ENCODE results near the gene ARHGEF25.

Gene ARHGEF25

DNA sequence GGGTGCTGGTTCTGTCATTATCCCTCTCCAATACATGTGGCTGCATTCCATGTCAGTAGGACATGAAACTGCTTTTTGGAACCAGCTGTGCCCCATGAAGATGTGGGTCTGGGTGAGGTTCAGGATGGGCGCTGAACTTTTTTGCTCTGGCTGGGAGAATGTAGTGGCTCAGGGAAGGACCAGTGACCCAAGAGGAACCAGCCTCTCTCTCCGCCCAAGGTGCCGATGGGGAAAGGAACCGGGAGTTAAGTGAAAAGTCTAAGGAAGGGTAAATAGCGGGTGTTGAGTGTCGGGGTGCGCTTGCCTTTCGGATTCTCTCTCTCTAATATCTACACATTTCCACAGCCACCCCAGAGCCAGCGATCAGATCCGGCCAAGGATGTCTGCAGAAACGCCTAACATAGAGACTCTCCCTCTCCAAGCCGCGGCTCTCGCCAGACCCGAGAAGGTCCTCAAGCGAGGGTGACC is 7.8 kb downstream of the ARHGEF25 start:
- no peak for DNase-seq (ENCODE audit: extremely low read depth, low read depth)
- H3K4me3 ChIP-seq (replicated peaks; ENCODE audit: low read depth, low read length) = no peak overlapping the region
- TF ChIP-seq, protein P1, sequence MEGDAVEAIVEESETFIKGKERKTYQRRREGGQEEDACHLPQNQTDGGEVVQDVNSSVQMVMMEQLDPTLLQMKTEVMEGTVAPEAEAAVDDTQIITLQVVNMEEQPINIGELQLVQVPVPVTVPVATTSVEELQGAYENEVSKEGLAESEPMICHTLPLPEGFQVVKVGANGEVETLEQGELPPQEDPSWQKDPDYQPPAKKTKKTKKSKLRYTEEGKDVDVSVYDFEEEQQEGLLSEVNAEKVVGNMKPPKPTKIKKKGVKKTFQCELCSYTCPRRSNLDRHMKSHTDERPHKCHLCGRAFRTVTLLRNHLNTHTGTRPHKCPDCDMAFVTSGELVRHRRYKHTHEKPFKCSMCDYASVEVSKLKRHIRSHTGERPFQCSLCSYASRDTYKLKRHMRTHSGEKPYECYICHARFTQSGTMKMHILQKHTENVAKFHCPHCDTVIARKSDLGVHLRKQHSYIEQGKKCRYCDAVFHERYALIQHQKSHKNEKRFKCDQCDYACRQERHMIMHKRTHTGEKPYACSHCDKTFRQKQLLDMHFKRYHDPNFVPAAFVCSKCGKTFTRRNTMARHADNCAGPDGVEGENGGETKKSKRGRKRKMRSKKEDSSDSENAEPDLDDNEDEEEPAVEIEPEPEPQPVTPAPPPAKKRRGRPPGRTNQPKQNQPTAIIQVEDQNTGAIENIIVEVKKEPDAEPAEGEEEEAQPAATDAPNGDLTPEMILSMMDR (IDR thresholded peaks at IDR 0.05; ENCODE audit: low read depth, low read length, missing control alignments) = no peak

DNA sequence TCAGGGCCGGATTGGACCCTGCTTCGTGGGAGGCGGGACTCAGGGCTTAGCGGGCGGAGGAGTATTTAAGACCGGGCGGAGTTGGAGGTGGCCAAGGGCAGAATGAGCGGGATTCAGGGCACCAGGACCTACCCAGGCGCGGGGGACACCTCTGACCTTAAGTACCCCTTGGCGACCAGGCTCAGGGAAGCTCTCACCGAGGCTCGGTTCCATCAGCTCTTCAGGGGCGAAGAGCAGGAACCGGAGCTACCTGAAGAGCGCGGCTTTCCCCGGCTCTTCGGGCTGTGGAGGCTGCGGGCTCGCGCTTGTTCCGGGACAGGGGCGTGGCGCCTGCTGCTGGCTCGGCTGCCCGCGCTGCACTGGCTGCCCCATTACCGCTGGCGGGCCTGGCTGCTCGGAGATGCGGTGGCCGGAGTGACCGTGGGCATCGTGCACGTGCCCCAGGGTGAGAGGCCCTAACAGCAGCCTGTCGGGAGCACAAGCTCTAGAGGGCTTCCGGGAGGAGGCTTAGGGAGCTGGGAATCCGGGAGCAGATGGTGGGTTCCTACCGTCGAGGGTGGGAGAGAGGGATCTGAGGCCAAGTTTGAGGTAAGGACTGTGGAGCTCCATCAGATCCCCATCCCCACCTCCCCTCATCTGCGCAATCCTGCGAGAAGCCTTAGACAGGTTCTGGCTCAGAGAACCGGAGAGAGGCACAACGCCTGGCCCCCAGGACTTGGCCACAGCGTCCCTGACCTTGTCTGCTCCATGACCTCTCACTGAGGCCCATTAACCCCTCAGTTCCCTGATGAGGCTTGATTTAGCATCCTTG is 8.4 kb downstream of the ARHGEF25 start:
- H3K4me3 ChIP-seq (replicated peaks; ENCODE audit: low read depth, low read length) = no peak overlapping the region
- no peak for DNase-seq (ENCODE audit: extremely low read depth, low read depth)
- TF ChIP-seq, protein P1 (IDR thresholded peaks at IDR 0.05; ENCODE audit: low read depth, low read length, missing control alignments) = no peak

DNA sequence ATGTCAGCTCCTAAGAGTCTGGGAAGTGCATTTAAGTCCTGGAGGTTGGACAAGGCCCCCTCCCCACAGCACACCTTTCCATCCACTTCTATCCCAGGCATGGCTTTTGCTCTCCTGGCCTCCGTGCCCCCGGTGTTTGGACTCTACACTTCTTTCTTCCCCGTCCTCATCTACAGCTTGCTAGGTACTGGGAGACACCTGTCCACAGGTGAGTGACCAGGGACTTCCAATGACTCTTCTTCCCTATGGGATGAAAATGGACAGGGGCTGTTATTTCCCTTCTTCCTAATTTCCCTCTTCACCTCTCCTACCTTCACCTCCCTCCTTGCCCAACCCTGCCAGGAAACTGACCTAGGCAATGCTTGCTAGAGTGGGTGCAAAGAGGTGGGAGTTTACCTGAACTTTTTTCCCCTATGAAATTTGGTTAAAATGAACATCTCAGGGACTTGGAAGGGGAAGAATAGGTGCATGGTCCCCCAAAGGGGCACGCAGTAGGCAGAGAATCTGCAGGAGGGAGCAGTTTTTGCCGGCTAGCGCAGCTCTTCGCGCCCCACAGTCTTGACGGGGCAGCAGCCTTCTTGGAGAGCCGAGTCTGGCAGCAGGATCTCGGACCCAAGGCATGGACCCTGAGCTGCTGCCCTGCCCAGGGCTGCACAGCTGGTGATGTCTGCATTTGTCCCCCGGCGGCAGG is 9.2 kb downstream of the ARHGEF25 start:
- no peak overlapping the region for H3K4me3 ChIP-seq (replicated peaks; ENCODE audit: low read depth, low read length)
- DNase-seq (ENCODE audit: extremely low read depth, low read depth) = no peak
- TF ChIP-seq, protein P1 (IDR thresholded peaks at IDR 0.05; ENCODE audit: low read depth, low read length, missing control alignments) = no peak

DNA sequence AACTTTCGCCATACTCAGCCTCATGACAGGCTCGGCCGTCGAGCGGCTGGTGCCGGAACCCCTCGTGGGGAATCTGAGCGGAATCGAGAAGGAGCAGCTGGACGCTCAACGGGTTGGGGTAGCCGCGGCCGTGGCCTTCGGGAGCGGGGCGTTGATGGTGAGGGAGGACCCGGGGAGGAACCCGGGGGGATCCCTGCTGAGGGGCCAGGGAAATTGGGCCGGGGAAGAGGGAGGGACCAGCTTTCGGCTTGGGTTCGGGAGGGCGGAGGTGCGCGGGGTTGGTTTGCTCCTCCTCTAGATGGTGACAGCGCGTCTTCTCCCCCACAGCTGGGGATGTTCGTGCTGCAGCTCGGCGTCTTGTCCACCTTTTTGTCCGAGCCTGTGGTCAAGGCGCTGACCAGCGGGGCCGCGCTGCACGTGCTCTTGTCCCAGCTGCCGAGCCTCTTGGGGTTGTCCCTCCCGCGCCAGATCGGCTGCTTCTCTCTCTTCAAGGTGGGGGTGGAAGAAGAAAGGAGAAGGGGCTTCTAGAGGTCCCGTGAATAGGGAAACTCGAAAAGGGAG is 9.8 kb downstream of the ARHGEF25 start:
- H3K4me3 ChIP-seq (replicated peaks; ENCODE audit: low read depth, low read length) = peak overlapping the region; percentile 29
- DNase-seq (ENCODE audit: extremely low read depth, low read depth) = no peak
- TF ChIP-seq, protein P1 (IDR thresholded peaks at IDR 0.05; ENCODE audit: low read depth, low read length, missing control alignments) = no peak

DNA sequence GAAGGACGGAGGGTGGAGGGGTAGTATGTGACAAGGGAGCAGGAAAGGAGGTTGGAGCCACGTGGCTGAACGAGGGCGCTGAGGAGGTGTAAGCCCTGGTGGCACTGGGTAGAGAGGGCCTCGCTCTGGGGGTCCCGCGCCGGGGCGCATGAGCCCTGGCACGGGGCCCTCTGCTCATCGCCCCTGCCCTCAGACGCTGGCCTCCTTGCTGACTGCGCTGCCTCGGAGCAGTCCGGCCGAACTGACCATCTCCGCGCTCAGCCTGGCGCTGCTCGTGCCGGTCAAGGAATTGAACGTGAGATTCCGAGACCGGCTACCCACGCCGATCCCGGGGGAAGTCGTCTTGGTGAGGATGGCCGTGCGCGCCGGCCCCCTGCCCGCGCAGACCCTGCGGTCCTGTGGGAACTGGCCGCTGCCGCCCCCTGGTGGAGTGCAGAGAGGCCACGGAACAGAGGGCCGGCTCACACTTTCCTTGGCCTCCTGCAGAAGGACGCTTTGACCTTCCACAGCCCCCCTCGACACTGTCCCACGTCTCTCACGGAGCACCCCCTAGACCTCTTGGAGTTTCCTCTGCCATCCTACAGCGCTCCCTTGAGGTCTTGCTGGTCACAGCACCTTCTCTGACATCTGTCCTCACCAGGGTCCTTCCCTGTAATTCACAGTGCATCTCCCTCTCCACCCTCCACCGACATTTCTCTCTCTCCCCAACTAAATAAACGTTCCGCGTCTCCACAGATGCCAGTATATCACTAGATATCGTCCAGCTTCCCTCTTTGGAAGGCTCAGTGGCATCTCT is 10.5 kb downstream of the ARHGEF25 start:
- peak overlapping the region; percentile 29 for H3K4me3 ChIP-seq (replicated peaks; ENCODE audit: low read depth, low read length)
- DNase-seq (ENCODE audit: extremely low read depth, low read depth) = no peak
- TF ChIP-seq, protein P1 (IDR thresholded peaks at IDR 0.05; ENCODE audit: low read depth, low read length, missing control alignments) = peak; percentile 89
